DOHH2 (cell line): ENCODE data around the gene DDR2.

Experiments
- H3F3A ChIP-seq: fragments of 200-600 bp; sonication (generic), shearing (Covaris generic); 2 replicates; pipeline ENCODE4 v1.6.0; 2016; ENCODE audit warnings: antibody characterized with exemption, mild to moderate bottlenecking; ENCODE audit not compliant: control insufficient read depth, insufficient read depth
- H3K27ac ChIP-seq: fragments of 200-600 bp; sonication (generic); 2 replicates; pipeline ENCODE4 v1.5.1; 2014; ENCODE audit warnings: low read depth, mild to moderate bottlenecking, low read length, moderate library complexity
- H3K27me3 ChIP-seq: fragments of 200-600 bp; sonication (generic); 2 replicates; pipeline ENCODE4 v1.6.1; 2014; ENCODE audit warnings: mild to moderate bottlenecking, low read length, mixed read lengths; ENCODE audit not compliant: control insufficient read depth
- H3K36me3 ChIP-seq: fragments of 200-600 bp; sonication (generic); 2 replicates; pipeline ENCODE4 v1.6.1; 2014; ENCODE audit warnings: mild to moderate bottlenecking, low read length, moderate library complexity, mixed read lengths; ENCODE audit not compliant: control insufficient read depth
- H3K4me1 ChIP-seq: fragments of 200-600 bp; sonication (generic); 2 replicates; pipeline ENCODE4 v1.6.1; 2014; ENCODE audit warnings: mild to moderate bottlenecking, low read length, mixed read lengths; ENCODE audit not compliant: control insufficient read depth
- H3K4me2 ChIP-seq: fragments of 200-600 bp; sonication (generic); 2 replicates; pipeline ENCODE4 v1.6.0; 2014; ENCODE audit warnings: mild to moderate bottlenecking, low read length, moderate library complexity
- H3K4me3 ChIP-seq: fragments of 200-600 bp; sonication (generic); 2 replicates; pipeline ENCODE4 v1.5.1; 2014; ENCODE audit warnings: mild to moderate bottlenecking, low read length, mixed read lengths
- H3K79me2 ChIP-seq: fragments of 200-600 bp; sonication (generic); 2 replicates; pipeline ENCODE4 v1.6.1; 2014; ENCODE audit warnings: mild to moderate bottlenecking, low read length, mixed read lengths; ENCODE audit not compliant: control insufficient read depth
- H3K9me2 ChIP-seq: fragments of 200-600 bp; sonication (generic); replicated peaks from 2 replicates; pipeline ENCODE4 v1.6.1; 2014; ENCODE audit warnings: mild to moderate bottlenecking, low read length, mixed read lengths; ENCODE audit not compliant: control insufficient read depth
- H3K9me3 ChIP-seq: fragments of 200-600 bp; sonication (generic); 2 replicates; pipeline ENCODE4 v1.6.1; 2014; ENCODE audit warnings: antibody characterized with exemption, low read length, mixed read lengths; ENCODE audit not compliant: control insufficient read depth, insufficient read depth
- H4K20me1 ChIP-seq: fragments of 200-600 bp; sonication (generic); 2 replicates; pipeline ENCODE4 v1.6.0; 2014; ENCODE audit warnings: low read depth, mild to moderate bottlenecking, antibody characterized with exemption, low read length, moderate library complexity; ENCODE audit not compliant: control insufficient read depth, insufficient read depth
- CTCF ChIP-seq: fragments of 200-600 bp; sonication (generic); IDR thresholded peaks from one replicate; pipeline ENCODE4 v1.5.1; 2014; ENCODE audit warnings: antibody characterized with exemption, mild to moderate bottlenecking, low read depth, low read length; ENCODE audit not compliant: poor library complexity, severe bottlenecking
- EZH2phosphoT487 ChIP-seq: fragments of 200-600 bp; sonication (generic); IDR thresholded peaks from 2 replicates; pipeline ENCODE4 v1.6.1; 2017; ENCODE audit warnings: borderline replicate concordance, mild to moderate bottlenecking, antibody characterized with exemption, low read length, moderate library complexity, mixed read lengths

Gene DDR2

GRCh38 chr1:162687870-162688269 lies 55.6 kb downstream of the DDR2 start:
- no peaks in the 10 kb centered on the region for H3K4me1 ChIP-seq
- H3K27ac ChIP-seq = no peak overlapping the region
- H3K4me2 ChIP-seq = no peak overlapping the region
- H3K79me2 ChIP-seq = no peaks in the 10 kb centered on the region
- H4K20me1 ChIP-seq = no peaks in the 10 kb centered on the region
- H3K4me3 ChIP-seq = no peak overlapping the region
- H3K27me3 ChIP-seq = peaks cover 3% of the 10 kb centered on the region; the same call in 1 of the 2 replicates
- no peaks in the 10 kb centered on the region for H3F3A ChIP-seq
- H3K9me3 ChIP-seq = no peaks in the 10 kb centered on the region
- no peaks in the 10 kb centered on the region for H3K9me2 ChIP-seq
- H3K36me3 ChIP-seq = no peaks in the 10 kb centered on the region
- TF ChIP-seq EZH2phosphoT487 = no peak
- no peak for TF ChIP-seq CTCF

GRCh38 chr1:162688521-162688920 lies 56.3 kb downstream of the DDR2 start:
- no peaks in the 10 kb centered on the region for H3F3A ChIP-seq
- H3K4me3 ChIP-seq = no peak overlapping the region
- no peak overlapping the region for H3K27ac ChIP-seq
- no peak overlapping the region for H3K4me2 ChIP-seq
- H4K20me1 ChIP-seq = no peaks in the 10 kb centered on the region
- no peaks in the 10 kb centered on the region for H3K4me1 ChIP-seq
- TF ChIP-seq CTCF (no peak), EZH2phosphoT487 (no peak)
- no peaks in the 10 kb centered on the region for H3K9me3 ChIP-seq
- no peaks in the 10 kb centered on the region for H3K36me3 ChIP-seq
- no peaks in the 10 kb centered on the region for H3K9me2 ChIP-seq
- peaks cover 3% of the 10 kb centered on the region; the same call in 1 of the 2 replicates for H3K27me3 ChIP-seq
- no peaks in the 10 kb centered on the region for H3K79me2 ChIP-seq

- H3F3A ChIP-seq = no peaks in the 10 kb centered on the region
- TF ChIP-seq CTCF = no peak
- H3K27me3 ChIP-seq = peaks cover 3% of the 10 kb centered on the region; the same call in 1 of the 2 replicates
- H3K27ac ChIP-seq = no peak overlapping the region
- no peaks in the 10 kb centered on the region for H4K20me1 ChIP-seq
- no peaks in the 10 kb centered on the region for H3K9me2 ChIP-seq
- no peaks in the 10 kb centered on the region for H3K79me2 ChIP-seq
- H3K36me3 ChIP-seq = no peaks in the 10 kb centered on the region
- no peaks in the 10 kb centered on the region for H3K9me3 ChIP-seq
- no peaks in the 10 kb centered on the region for H3K4me1 ChIP-seq
- no peak overlapping the region for H3K4me2 ChIP-seq
- no peak overlapping the region for H3K4me3 ChIP-seq
Measured at GRCh38 chr1:162688931-162689330, 56.7 kb downstream of the DDR2 start.
